D721Med (cell line): Measurements from ENCODE around the gene SNX33.

ENCODE experiments used
- DNase-seq: peaks from one replicate; pipeline ENCODE4 v3.0.0; 2011; ENCODE audit warnings: low spot score; ENCODE audit not compliant: insufficient read length
- FAIRE-seq: peaks from 2 replicates; lab custom pipeline; 2011; peaks lifted over from hg19 to GRCh38; lab: Jason Lieb, UNC
- TF ChIP-seq, protein P1 (sequence below): IDR thresholded peaks from 2 replicates; pipeline ENCODE4 v1.5.1; 2012; ENCODE audit warnings: mild to moderate bottlenecking, control low read depth; ENCODE audit not compliant: insufficient read depth; ENCODE audit errors: missing control alignments

The SNX33 gene

DNA sequence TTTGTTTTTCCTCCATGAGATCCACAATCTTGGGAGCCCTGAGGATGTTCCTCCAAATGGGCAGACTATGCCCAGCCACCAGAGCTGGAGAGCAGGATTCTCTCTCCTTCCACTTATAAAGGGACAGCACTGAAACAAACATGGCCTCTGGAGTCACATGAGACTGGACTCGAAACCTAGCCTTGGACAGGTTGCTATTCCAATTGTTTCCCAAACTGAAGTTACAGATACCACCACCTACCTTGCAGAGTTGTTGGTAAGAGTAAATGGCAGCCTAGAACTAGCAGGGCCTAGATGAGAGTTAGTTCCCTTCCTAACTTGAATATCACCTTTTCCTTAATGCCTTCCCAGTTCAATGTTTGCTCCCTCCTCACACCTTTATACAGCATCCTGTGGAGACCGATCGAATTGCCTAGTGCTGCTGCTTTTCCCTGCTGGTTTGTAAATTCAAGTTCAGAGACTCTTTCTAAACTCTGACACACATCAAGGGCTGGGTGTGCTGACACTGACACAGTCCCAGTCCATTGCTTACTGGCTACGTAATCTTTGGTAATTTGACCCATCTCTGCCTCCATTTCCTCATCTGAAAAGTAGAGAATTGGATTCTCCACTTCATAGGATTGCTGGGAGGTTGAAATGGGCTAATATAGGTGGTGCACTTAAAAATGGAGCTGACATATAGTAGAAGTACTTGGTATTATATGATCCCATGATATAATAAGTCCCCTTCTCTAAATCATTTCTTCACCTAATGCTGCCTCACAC lies 10.3 kb upstream of the SNX33 start:
- DNase-seq (no peak), FAIRE-seq (no peak)
- TF ChIP-seq, protein P1, sequence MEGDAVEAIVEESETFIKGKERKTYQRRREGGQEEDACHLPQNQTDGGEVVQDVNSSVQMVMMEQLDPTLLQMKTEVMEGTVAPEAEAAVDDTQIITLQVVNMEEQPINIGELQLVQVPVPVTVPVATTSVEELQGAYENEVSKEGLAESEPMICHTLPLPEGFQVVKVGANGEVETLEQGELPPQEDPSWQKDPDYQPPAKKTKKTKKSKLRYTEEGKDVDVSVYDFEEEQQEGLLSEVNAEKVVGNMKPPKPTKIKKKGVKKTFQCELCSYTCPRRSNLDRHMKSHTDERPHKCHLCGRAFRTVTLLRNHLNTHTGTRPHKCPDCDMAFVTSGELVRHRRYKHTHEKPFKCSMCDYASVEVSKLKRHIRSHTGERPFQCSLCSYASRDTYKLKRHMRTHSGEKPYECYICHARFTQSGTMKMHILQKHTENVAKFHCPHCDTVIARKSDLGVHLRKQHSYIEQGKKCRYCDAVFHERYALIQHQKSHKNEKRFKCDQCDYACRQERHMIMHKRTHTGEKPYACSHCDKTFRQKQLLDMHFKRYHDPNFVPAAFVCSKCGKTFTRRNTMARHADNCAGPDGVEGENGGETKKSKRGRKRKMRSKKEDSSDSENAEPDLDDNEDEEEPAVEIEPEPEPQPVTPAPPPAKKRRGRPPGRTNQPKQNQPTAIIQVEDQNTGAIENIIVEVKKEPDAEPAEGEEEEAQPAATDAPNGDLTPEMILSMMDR, result no peak

- DNase-seq, result no peak
- FAIRE-seq, result no peak
- TF ChIP-seq, protein P1, result no peak
Measured at GRCh38 chr15:75639191-75639708, 8.5 kb upstream of the SNX33 start.

DNA sequence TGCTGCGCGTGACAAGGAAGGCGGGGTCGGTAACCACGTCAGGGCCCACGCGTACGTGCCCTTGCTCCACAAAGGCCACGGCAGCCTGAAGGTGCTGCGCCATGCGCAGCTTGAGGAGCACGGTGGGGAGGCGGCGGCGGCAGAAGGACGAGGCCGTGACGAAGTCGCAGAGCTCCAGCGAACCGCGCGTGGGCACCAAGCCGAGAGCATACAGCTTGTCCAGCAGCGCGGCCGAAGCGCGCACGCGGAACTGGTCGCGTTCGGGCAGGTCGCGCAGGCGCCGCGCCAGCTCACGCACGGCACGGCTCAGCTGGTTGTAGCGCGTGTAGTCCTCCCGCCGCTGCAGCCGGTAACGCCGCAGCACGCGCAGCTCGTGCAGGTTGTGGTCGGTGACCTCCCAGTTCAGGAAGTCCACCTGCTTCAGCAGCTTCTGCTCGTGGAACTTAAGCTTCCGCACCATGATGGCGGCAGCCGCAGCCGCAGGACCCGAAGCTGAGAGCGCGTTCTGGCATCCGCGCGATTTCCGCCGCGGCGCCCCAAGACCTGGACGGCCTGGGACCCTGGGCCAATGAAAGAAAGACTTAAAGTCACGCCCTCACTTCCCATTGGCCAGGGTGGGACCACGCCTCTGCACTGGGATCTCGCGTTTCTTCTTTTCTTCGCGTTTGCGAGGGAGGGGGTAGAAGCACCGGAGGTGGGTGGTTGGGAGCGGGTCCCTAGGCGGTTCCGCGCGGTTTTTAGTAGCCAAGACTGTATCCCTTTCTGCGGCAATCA lies 7.8 kb upstream of the SNX33 start, which contains the start of gene IMP3:
Gene IMP3 (minus strand): TSS at position 516 of the 774 bp plus-strand sequence. CDS start 56 bp downstream, at position 460.
- TF ChIP-seq, protein P1, result no peak
- FAIRE-seq (no peak), DNase-seq (peak; percentile 95)

DNA sequence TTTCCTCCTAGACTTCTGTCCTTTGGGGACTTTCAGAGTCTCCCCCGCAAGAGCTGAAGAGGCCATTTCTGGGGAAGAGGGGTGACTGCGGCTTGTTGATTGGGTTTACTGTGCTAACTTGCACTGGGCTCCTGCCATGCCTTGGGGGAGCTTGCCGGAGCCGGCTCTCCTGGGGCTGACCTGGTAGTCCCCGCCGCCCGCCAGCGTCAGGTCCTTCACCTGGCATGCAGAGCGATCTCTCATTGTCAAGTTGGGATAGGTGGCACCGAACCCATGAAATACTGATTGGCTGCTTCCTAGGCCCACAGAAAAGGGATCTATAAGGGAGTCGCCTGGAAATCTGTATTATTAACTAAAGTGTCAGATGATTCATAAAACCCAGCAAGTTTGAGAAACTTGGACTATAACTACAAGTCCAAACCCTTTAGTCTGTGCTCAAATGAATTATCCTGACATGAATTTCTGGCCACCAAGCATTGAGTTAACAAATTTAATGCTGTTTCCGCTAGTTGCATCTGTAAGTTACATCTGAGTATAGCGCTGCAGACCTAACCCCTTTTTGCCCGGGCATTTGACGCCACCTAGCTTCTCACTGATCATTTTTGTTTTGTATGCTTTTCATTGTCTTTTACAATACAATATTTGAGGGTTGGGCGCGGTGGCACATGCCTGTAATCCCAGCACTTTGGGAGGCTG lies 7.1 kb upstream of the SNX33 start:
- FAIRE-seq, result no peak
- TF ChIP-seq, protein P1, result peak; percentile 51
- no peak for DNase-seq

DNA sequence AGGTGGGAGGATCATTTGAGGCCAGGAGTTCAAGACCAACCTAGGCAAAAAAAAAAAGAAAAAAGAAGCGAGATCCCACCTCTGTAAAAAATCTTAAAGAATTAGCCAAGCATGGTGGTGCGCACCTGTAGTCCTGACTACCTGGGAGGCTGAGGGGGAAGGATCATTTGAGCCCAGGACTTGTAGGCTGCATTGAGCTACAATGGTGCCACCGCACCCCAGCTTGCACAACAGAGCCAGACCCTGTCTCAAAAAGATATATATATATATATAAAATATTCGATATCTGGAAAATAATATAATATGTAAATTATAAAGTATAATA lies 6.6 kb upstream of the SNX33 start:
- no peak for DNase-seq
- TF ChIP-seq, protein P1, result no peak
- FAIRE-seq, result no peak

DNA sequence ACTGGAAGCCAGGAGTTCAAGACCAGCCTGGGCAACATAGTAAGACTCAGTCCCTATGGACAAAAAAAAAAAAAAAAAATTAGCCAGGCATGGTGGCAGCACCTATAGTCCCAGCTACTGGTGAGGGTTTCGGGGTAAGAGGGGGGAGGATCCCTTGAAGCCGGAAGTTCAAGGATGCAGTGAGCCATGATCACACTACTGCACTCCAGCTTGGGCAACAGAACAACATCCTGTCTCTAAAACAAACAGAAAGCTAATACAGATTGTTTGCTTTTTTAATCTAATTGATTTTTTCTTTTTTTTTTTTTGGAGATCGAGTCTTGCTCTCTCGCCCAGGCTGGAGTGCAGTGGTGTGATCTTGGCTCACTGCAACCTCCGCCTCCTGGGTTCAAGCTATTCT lies 6.1 kb upstream of the SNX33 start:
- DNase-seq (no peak), FAIRE-seq (no peak)
- TF ChIP-seq, protein P1, result no peak
